Fibroblast of the aortic adventitia (primary cell): ENCODE data around the gene STAG1. TPM values are rescaled to one million over a fixed set of nuclear protein-coding genes. Genes with fewer than 3 reads are reported as not detected.
"Not testable (repeated sequence)": the region's sequence is repeated elsewhere in the genome, so short reads cannot be mapped to it uniquely, and the experiment has no call there.

Experiments used
- DNase-seq: peaks from one replicate; pipeline ENCODE4 v3.0.0-alpha.2; 2010; ENCODE audit warnings: low read depth
- H3K4me3 ChIP-seq: 2 replicates; pipeline ENCODE4 v1.5.1; 2011; ENCODE audit warnings: low read depth, mild to moderate bottlenecking, control low read depth, low read length, moderate library complexity
- CTCF ChIP-seq: IDR thresholded peaks from 2 replicates; pipeline ENCODE4 v1.5.1; 2011; ENCODE audit warnings: mild to moderate bottlenecking, low read length, control low read depth, inconsistent platforms; ENCODE audit not compliant: insufficient read depth
- total RNA-seq: library from RNA; depleted of rRNA; stranded (reverse); fragments of >200 nt; gene quantifications from 2 replicates; pipeline ENCODE4 v1.2.3, GENCODE V29; 2012; ENCODE audit warnings: low replicate concordance

STAG1 gene
- total RNA-seq, 1 donor: 78.0 TPM

GRCh38 chr3:136583823-136584222 lies 168.4 kb downstream of the STAG1 start:
- TF ChIP-seq CTCF: no peak
- no peak for DNase-seq
- H3K4me3 ChIP-seq: no peak overlapping the region

- H3K4me3 ChIP-seq: no peak overlapping the region
- no peak for TF ChIP-seq CTCF
- DNase-seq: no peak
Observed at GRCh38 chr3:136577791-136578190, 174.4 kb downstream of the STAG1 start.

- DNase-seq: no peak
- H3K4me3 ChIP-seq: no peak overlapping the region
- TF ChIP-seq CTCF: no peak
Observed at GRCh38 chr3:136576279-136577009, 175.7 kb downstream of the STAG1 start.

- no peak for DNase-seq
- no peak overlapping the region for H3K4me3 ChIP-seq
- TF ChIP-seq CTCF: no peak
Observed at GRCh38 chr3:136567599-136568188, 184.5 kb downstream of the STAG1 start.

- DNase-seq, H3K4me3 ChIP-seq: not testable (repeated sequence)
Observed at GRCh38 chr3:136564962-136565361, 187.2 kb downstream of the STAG1 start.

- no peak for TF ChIP-seq CTCF
- no peak for DNase-seq
Observed at GRCh38 chr3:136562026-136562425, 190.2 kb downstream of the STAG1 start.

GRCh38 chr3:136559896-136560295 lies 192.3 kb downstream of the STAG1 start:
- H3K4me3 ChIP-seq: no peak overlapping the region
- no peak for TF ChIP-seq CTCF
- no peak for DNase-seq

More at GRCh38 chr3:136562026-136562425, 190.2 kb downstream of the STAG1 start:
- no peak overlapping the region for H3K4me3 ChIP-seq

- DNase-seq, H3K4me3 ChIP-seq: not testable (repeated sequence)
Observed at GRCh38 chr3:136549461-136549860, 202.7 kb downstream of the STAG1 start.
